GM19328 (cell line): ENCODE measurements around the gene NEURL4.

Source experiments
- ATAC-seq: cut with Tn5 transposase; IDR thresholded peaks from one replicate; pipeline ENCODE4 v1.9.1; 2021; ENCODE audit warnings: mild to moderate bottlenecking, moderate library complexity; ENCODE audit not compliant: unreplicated experiment

Gene NEURL4

GRCh38 chr17:7281074-7281952 lies 47.8 kb downstream of the NEURL4 start, which contains the start of gene SLC2A4:
Gene SLC2A4 (plus strand): TSS chr17:7281718. CDS start chr17:7281935, 217 bp downstream.
- no peak for ATAC-seq

GRCh38 chr17:7280519-7281073 lies 48.5 kb downstream of the NEURL4 start:
- peak; percentile 65 for ATAC-seq

- ATAC-seq: no peak
Observed at GRCh38 chr17:7279448-7279847, 49.7 kb downstream of the NEURL4 start.

- no peak for ATAC-seq
Observed at GRCh38 chr17:7266784-7267183, 62.4 kb downstream of the NEURL4 start.
